Neuronal stem cell (in vitro differentiated cells): Measurements from ENCODE around the gene USP17L20.
"Not testable (repeated sequence)": the region's sequence is repeated elsewhere in the genome, so short reads cannot be mapped to it uniquely, and the experiment has no call there.

Experiments used
- DNase-seq: peaks from one replicate; pipeline ENCODE4 v3.0.0-alpha.2; 2013; ENCODE audit warnings: low spot score
- H2AFZ ChIP-seq: one replicate; pipeline ENCODE4 v1.6.1; 2013; ENCODE audit warnings: mild to moderate bottlenecking, low read length, inconsistent platforms
- H2AK5ac ChIP-seq: 2 replicates; pipeline ENCODE4 v1.6.1; 2013; ENCODE audit warnings: low read depth, mild to moderate bottlenecking, inconsistent platforms, low read length, moderate library complexity, mixed read lengths
- H2BK120ac ChIP-seq: 2 replicates; pipeline ENCODE4 v1.6.1; 2013; ENCODE audit warnings: low read depth, mild to moderate bottlenecking, inconsistent platforms, low read length, moderate library complexity, mixed read lengths
- H2BK12ac ChIP-seq: one replicate; pipeline ENCODE4 v1.6.1; 2013; ENCODE audit warnings: low read length, inconsistent platforms
- H2BK15ac ChIP-seq: 2 replicates; pipeline ENCODE4 v1.6.1; 2013; ENCODE audit warnings: mild to moderate bottlenecking, low read length, inconsistent platforms, mixed read lengths
- H2BK5ac ChIP-seq: one replicate; pipeline ENCODE4 v1.6.1; 2013; ENCODE audit warnings: inconsistent platforms, mild to moderate bottlenecking, low read length, moderate library complexity
- H3K14ac ChIP-seq: one replicate; pipeline ENCODE4 v1.6.1; 2013; ENCODE audit warnings: low read length, inconsistent platforms
- H3K18ac ChIP-seq: 2 replicates; pipeline ENCODE4 v1.6.1; 2013; ENCODE audit warnings: low read length, inconsistent platforms
- H3K23ac ChIP-seq: 2 replicates; pipeline ENCODE4 v1.6.1; 2013; ENCODE audit warnings: low read depth, mild to moderate bottlenecking, mixed read lengths, low read length, inconsistent platforms; ENCODE audit not compliant: poor library complexity
- H3K27ac ChIP-seq: replicated peaks from 3 replicates; pipeline ENCODE4 v1.5.1; 2013; ENCODE audit warnings: low read length, inconsistent platforms
- H3K27me3 ChIP-seq, 3 experiments: 2 replicates each; pipeline ENCODE4 v1.6.1; 2013; ENCODE audit warnings: low read length in 3 of 3, mild to moderate bottlenecking in 2 of 3, inconsistent platforms in 1 of 3, low read depth in 1 of 3, mixed read lengths in 1 of 3, moderate library complexity in 1 of 3; ENCODE audit not compliant: control insufficient read depth in 3 of 3, insufficient read depth in 3 of 3
- H3K36me3 ChIP-seq, 2 donors: replicated peaks in 1 of 2; 2 replicates each; pipeline ENCODE4 v1.6.1; 2013; ENCODE audit warnings: low read length in 2 of 2; ENCODE audit not compliant: control insufficient read depth in 2 of 2, insufficient read depth in 2 of 2
- H3K4ac ChIP-seq: 2 replicates; pipeline ENCODE4 v1.6.1; 2013; ENCODE audit warnings: inconsistent platforms, mild to moderate bottlenecking, low read length, moderate library complexity
- H3K4me1 ChIP-seq, 2 donors: 1 replicate in 1 of 2; 2 replicates in 1 of 2; pipeline ENCODE4 v1.6.1; 2013; ENCODE audit warnings: low read length in 2 of 2, low read depth in 1 of 2; ENCODE audit not compliant: control insufficient read depth in 2 of 2, insufficient read depth in 1 of 2
- H3K4me2 ChIP-seq: one replicate; pipeline ENCODE4 v1.6.1; 2013; ENCODE audit warnings: mild to moderate bottlenecking, low read length, inconsistent platforms; ENCODE audit not compliant: insufficient read depth, poor library complexity, severe bottlenecking
- H3K4me3 ChIP-seq, 2 donors: 2 replicates each; pipeline ENCODE4 v1.5.1; 2013; ENCODE audit warnings: low read length in 2 of 2, mild to moderate bottlenecking in 2 of 2, inconsistent platforms in 1 of 2, moderate library complexity in 1 of 2
- H3K79me1 ChIP-seq: one replicate; pipeline ENCODE4 v1.6.1; 2013; ENCODE audit warnings: low read depth, mild to moderate bottlenecking, inconsistent platforms, low read length, moderate library complexity
- H3K9ac ChIP-seq: one replicate; pipeline ENCODE4 v1.6.1; 2013; ENCODE audit warnings: mild to moderate bottlenecking, low read depth, low read length, inconsistent platforms; ENCODE audit not compliant: poor library complexity
- H3K9me3 ChIP-seq, 2 donors: replicated peaks in 1 of 2; 2 replicates each; pipeline versions ENCODE3 to v1.6.1; 2013; ENCODE audit warnings: low read length in 2 of 2, mild to moderate bottlenecking in 2 of 2, inconsistent platforms in 1 of 2, low read depth in 1 of 2, mixed read lengths in 1 of 2, moderate library complexity in 1 of 2; ENCODE audit not compliant: control insufficient read depth in 2 of 2, insufficient read depth in 1 of 2
- H4K8ac ChIP-seq: one replicate; pipeline ENCODE4 v1.6.1; 2013; ENCODE audit warnings: low read depth, mild to moderate bottlenecking, inconsistent platforms, low read length, moderate library complexity
- H4K91ac ChIP-seq: one replicate; pipeline ENCODE4 v1.6.1; 2013; ENCODE audit warnings: low read length, low read depth, mild to moderate bottlenecking, inconsistent platforms; ENCODE audit not compliant: poor library complexity
- WGBS, 2 donors: extraction: QIAGEN DNeasy Blood & Tissue Kit; methylation state at CpG; one replicate each; pipeline ENCODE4 v1.1.7; 2013; ENCODE audit warnings: missing lambda C conversion rate in 2 of 2, mixed read lengths in 1 of 2; ENCODE audit not compliant: insufficient read length in 2 of 2, insufficient replicate concordance in 1 of 2; ENCODE audit errors: extremely low coverage in 2 of 2; 5-methylcytosine and 5-hydroxymethylcytosine counted together

Gene USP17L20

DNA sequence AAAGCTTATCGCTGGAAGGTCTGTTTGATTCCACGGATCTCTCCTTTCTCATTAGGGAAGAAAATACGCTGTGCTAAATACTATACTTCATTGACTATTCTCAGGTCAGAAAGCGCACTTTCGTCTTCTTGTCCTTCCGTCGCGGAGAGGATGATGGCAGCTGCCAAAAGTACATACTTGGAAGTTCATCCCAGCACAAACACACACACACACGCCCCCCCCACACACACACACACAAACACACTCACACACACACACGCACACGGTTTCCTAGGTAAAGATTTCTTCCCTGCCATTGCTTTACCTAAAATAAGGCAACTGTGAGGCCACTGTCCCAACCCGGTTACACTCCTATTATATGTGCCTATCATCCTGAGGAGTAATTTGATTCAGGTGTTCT is 19.5 kb upstream of the USP17L20 start:
- not testable (repeated sequence) for H3K4me3 ChIP-seq, H3K18ac ChIP-seq, H2AFZ ChIP-seq, H3K4me1 ChIP-seq, H3K9ac ChIP-seq, H3K4ac ChIP-seq, H3K27me3 ChIP-seq, H3K23ac ChIP-seq, H4K91ac ChIP-seq, H3K14ac ChIP-seq, H2BK5ac ChIP-seq, H2BK120ac ChIP-seq, H3K79me1 ChIP-seq, H3K4me2 ChIP-seq, H3K9me3 ChIP-seq, H3K36me3 ChIP-seq, H2BK15ac ChIP-seq, H2AK5ac ChIP-seq, H2BK12ac ChIP-seq, H3K27ac ChIP-seq
- DNase-seq = peak; percentile 6
- 100% methylated on average over 3 of the region's 12 CpGs; no CpG with 5 or more reads in 1 of the 2 donors for WGBS, 2 donors
- H4K8ac ChIP-seq = peak overlapping the region; percentile 68

GRCh38 chr4:9243579-9243978 is 14.3 kb upstream of the USP17L20 start, which contains the start of gene USP17L17:
TSS of gene USP17L17 (plus strand) at chr4:9243879. CDS start at chr4:9243879, 0 bp downstream.
- not testable (repeated sequence) for H2AFZ ChIP-seq, H2BK5ac ChIP-seq, H3K36me3 ChIP-seq, H3K9ac ChIP-seq, H2BK15ac ChIP-seq, H4K8ac ChIP-seq, H3K9me3 ChIP-seq, H3K27me3 ChIP-seq, H2BK12ac ChIP-seq, H3K4ac ChIP-seq, H3K27ac ChIP-seq, H3K79me1 ChIP-seq, H4K91ac ChIP-seq, H3K4me2 ChIP-seq, H3K18ac ChIP-seq, H2AK5ac ChIP-seq, H3K14ac ChIP-seq, DNase-seq, H2BK120ac ChIP-seq, H3K4me3 ChIP-seq, H3K4me1 ChIP-seq, H3K23ac ChIP-seq
- no CpG with 5 or more reads among the region's 14 CpGs for WGBS, 2 donors

- not testable (repeated sequence) for H4K91ac ChIP-seq, H4K8ac ChIP-seq, H3K23ac ChIP-seq, H3K14ac ChIP-seq, H3K9ac ChIP-seq, H3K79me1 ChIP-seq, DNase-seq, H3K4ac ChIP-seq, H2AFZ ChIP-seq, H3K4me1 ChIP-seq, H3K27me3 ChIP-seq, H2BK120ac ChIP-seq, H3K27ac ChIP-seq, H2BK12ac ChIP-seq, H2BK15ac ChIP-seq, H3K36me3 ChIP-seq, H3K18ac ChIP-seq, H2AK5ac ChIP-seq, H2BK5ac ChIP-seq, H3K4me3 ChIP-seq, H3K4me2 ChIP-seq, H3K9me3 ChIP-seq
- WGBS, 2 donors = 100% methylated on average over 3 of the region's 26 CpGs; no CpG with 5 or more reads in 1 of the 2 donors
Observed at GRCh38 chr4:9247953-9248680, 9.8 kb upstream of the USP17L20 start, which contains the start of gene USP17L18. TSS of gene USP17L18 (plus strand) at chr4:9248630. CDS start at chr4:9248630, 0 bp downstream.

DNA sequence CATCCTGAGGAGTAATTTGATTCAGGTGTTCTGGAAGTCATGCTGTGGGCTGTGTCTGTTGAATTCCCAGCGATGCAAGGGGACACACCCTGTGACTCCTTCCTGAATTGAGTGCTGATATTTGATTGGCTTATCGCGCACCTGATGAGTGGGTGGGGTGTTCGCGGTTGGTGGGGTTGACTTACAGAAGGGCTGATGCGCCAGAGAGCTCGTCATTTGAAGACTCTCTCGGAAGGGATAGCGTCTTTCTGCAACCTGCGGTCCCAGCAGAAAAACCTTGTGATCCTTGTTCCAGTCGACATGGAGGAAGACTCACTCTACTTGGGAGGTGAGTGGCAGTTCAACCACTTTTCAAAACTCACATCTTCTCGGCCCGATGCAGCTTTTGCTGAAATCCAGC is 4.8 kb upstream of the USP17L20 start, which contains the start of gene USP17L19:
Gene USP17L19, plus strand, starts transcription at position 301 of the 400 bp plus-strand sequence. Its CDS starts 0 bp downstream, at position 301.
- H2BK15ac ChIP-seq, H3K9ac ChIP-seq, H2BK120ac ChIP-seq, H3K4me3 ChIP-seq, H2AK5ac ChIP-seq, H3K18ac ChIP-seq, H3K79me1 ChIP-seq, DNase-seq, H3K4ac ChIP-seq, H2AFZ ChIP-seq, H3K27me3 ChIP-seq, H3K4me1 ChIP-seq, H3K9me3 ChIP-seq, H4K91ac ChIP-seq, H2BK5ac ChIP-seq, H3K27ac ChIP-seq, H3K36me3 ChIP-seq, H3K14ac ChIP-seq, H4K8ac ChIP-seq, H3K23ac ChIP-seq, H3K4me2 ChIP-seq, H2BK12ac ChIP-seq: not testable (repeated sequence)
- WGBS, 2 donors = no CpG with 5 or more reads among the region's 13 CpGs
